PFSK-1 (cell line): ENCODE measurements around the gene GLT8D2. TPM values are rescaled to one million over a fixed set of nuclear protein-coding genes. Genes with fewer than 3 reads are reported as not detected.

Experiments
- FOXP2 ChIP-seq: optimal IDR thresholded peaks from 2 replicates; pipeline ENCODE3; 2011; ENCODE audit warnings: borderline replicate concordance, control low read depth, inconsistent platforms; ENCODE audit not compliant: insufficient read depth; ENCODE audit errors: extremely low read length, extremely low read depth
- POLR2AphosphoS5 ChIP-seq: IDR thresholded peaks from 2 replicates; pipeline ENCODE4 v1.6.1; 2012; ENCODE audit warnings: low read depth, mild to moderate bottlenecking, control low read depth, low read length, moderate library complexity
- REST ChIP-seq, 2 experiments: IDR thresholded peaks; 2 replicates each; pipeline versions ENCODE4 v1.6.1 to v1.8.0; 2011 to 2012; ENCODE audit warnings: low read depth in 2 of 2, low read length in 2 of 2, control low read depth in 1 of 2, inconsistent platforms in 1 of 2, mild to moderate bottlenecking in 1 of 2, moderate library complexity in 1 of 2; ENCODE audit not compliant: insufficient read depth in 1 of 2
- SIN3A ChIP-seq: IDR thresholded peaks from 2 replicates; pipeline ENCODE4 v1.6.1; 2012; ENCODE audit warnings: mild to moderate bottlenecking, low read length, moderate library complexity, borderline replicate concordance; ENCODE audit not compliant: insufficient read depth
- TAF1 ChIP-seq: IDR thresholded peaks from 2 replicates; pipeline ENCODE4 v1.6.1; 2012; ENCODE audit warnings: low read length, control low read depth, borderline replicate concordance; ENCODE audit not compliant: insufficient read depth
- polyA plus RNA-seq: library from polyadenylated mRNA; unstranded; fragments of >200 nt; gene quantifications from one replicate; pipeline ENCODE4 v1.2.1, GENCODE V29; 2012; ENCODE audit warnings: low read depth, missing spikeins; ENCODE audit not compliant: insufficient read length

Gene GLT8D2
- 10.0 TPM for polyA plus RNA-seq

- TF ChIP-seq REST (IDR thresholded peaks at IDR 0.05; ENCODE audit: insufficient read depth in 1 of 2, low read depth in 2 of 2, low read length in 2 of 2) (no peak), FOXP2 (peak; percentile 24)
Measured at GRCh38 chr12:104049903-104050356, at the start of gene GLT8D2. GLT8D2 (minus strand) TSS chr12:104050187; CDS start chr12:104019648, 30,539 bp downstream.

GRCh38 chr12:104097954-104098353, 48.0 kb upstream of the GLT8D2 start:
- TF ChIP-seq TAF1 (no peak), FOXP2 (no peak)

- TF ChIP-seq POLR2AphosphoS5 = no peak
- no peak for TF ChIP-seq TAF1
- no peak for TF ChIP-seq FOXP2
- no peak for TF ChIP-seq REST (IDR thresholded peaks at IDR 0.05; ENCODE audit: insufficient read depth in 1 of 2, low read depth in 2 of 2, low read length in 2 of 2)
- no peak for TF ChIP-seq SIN3A
Measured at GRCh38 chr12:104095289-104095688, 45.3 kb upstream of the GLT8D2 start.

GRCh38 chr12:104094284-104094683, 44.3 kb upstream of the GLT8D2 start:
- no peak for TF ChIP-seq TAF1
- no peak for TF ChIP-seq SIN3A
- TF ChIP-seq REST (IDR thresholded peaks at IDR 0.05; ENCODE audit: insufficient read depth in 1 of 2, low read depth in 2 of 2, low read length in 2 of 2) = no peak
- TF ChIP-seq FOXP2 = no peak

GRCh38 chr12:104091136-104091535, 41.1 kb upstream of the GLT8D2 start:
- no peak for TF ChIP-seq REST (IDR thresholded peaks at IDR 0.05; ENCODE audit: insufficient read depth in 1 of 2, low read depth in 2 of 2, low read length in 2 of 2)
- no peak for TF ChIP-seq POLR2AphosphoS5
- no peak for TF ChIP-seq FOXP2
- TF ChIP-seq TAF1 = no peak
- no peak for TF ChIP-seq SIN3A
